ENCODE results near the gene PTCRA.

DNA sequence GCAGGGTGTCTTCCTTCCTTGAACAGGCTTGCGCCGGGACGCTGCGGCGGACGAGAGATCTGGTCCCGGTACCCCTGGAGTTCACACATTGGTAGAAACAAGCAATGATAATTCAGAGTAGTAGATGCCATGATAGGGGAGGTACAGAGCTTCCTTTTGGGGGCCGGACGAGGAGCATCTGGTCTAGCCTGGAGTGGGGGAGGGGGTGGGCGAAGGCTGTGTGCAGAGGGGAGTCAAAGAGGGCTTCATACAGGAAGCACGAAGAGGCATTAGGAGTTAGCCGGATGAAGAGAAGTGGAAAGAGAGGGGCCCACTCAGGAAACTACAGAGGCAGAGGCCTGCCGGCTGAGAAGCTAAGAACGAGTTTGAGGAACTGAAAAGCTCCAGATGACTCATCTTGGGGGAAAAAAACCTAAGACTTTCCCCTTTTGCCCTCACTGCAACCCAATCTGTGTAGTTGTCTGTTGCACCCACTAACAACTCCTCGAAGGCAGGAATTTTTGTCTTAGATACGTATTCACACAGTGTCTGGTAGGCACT is 14.0 kb downstream of the PTCRA start:
- TF ChIP-seq CTCF (IDR thresholded peaks at IDR 0.05) (no peak), POLR2A (IDR thresholded peaks at IDR 0.05) (no peak)

All from transverse colon (tissue), 3 donors.